IMR-90 (cell line): ENCODE measurements around the gene ZAP70.

Experiments
- CEBPB ChIP-seq: IDR thresholded peaks from 2 replicates; pipeline ENCODE4 v1.6.1; 2012; ENCODE audit warnings: low read depth, low read length, improper control_type of control experiment
- NFE2L2 ChIP-seq: fragments of 150-350 bp; IDR thresholded peaks from 2 replicates; pipeline ENCODE4 v1.6.1; 2016; ENCODE audit warnings: low read depth, mild to moderate bottlenecking, low read length
- POLR2A ChIP-seq: IDR thresholded peaks from 2 replicates; pipeline ENCODE4 v1.6.1; 2012; ENCODE audit warnings: mild to moderate bottlenecking, low read depth, low read length
- RAD21 ChIP-seq: IDR thresholded peaks from 2 replicates; pipeline ENCODE4 v1.6.1; 2012; ENCODE audit warnings: low read length, improper control_type of control experiment
- RCOR1 ChIP-seq: IDR thresholded peaks from 2 replicates; pipeline ENCODE4 v1.6.1; 2012; ENCODE audit warnings: mild to moderate bottlenecking, low read length, improper control_type of control experiment; ENCODE audit not compliant: insufficient replicate concordance
- TF ChIP-seq, protein P1 (sequence below): conservative IDR thresholded peaks from 2 replicates; pipeline ENCODE4 v1.5.1; 2012; ENCODE audit warnings: mild to moderate bottlenecking, low read depth, low read length, improper control_type of control experiment
- TF ChIP-seq, protein P2 (sequence below): fragments of 150-350 bp; IDR thresholded peaks from 2 replicates; pipeline ENCODE4 v1.6.1; 2016; ENCODE audit warnings: low read depth, mild to moderate bottlenecking, low read length, moderate library complexity, borderline replicate concordance

DNA sequence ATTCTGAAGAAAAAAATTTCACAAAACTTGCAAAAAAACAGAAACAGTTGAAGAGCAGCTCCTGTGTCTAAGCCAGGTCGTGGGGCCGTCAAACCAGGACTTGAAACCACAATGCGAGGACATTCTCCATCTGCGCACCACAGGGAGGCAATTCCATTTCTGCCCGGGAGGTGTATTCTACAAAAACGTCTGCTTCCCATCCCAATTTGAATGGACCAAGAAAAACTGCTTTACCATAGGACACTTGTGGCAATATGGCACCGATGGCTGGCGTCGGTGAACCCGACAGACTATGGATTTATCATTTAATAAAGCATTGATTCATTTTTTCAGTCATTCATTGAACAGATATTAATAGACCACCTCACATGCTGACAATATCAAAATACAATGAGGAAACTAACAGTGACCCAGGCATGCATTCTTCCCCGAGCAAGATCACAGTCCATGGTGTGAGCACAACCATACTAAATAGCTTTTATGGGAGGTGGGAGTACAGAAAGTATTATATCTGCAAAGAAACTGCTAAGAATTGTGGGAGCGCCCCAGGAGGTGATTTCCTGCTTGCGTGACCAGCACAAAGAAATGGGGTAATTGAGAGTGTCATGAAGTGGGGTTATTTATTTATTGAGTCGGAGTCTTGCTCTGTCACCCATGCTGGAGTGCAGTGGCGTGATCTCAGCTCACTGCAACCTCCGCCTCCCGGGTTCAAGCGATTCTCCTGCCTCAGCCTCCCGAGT, 10.5 kb upstream of the ZAP70 start:
- TF ChIP-seq, protein P1, sequence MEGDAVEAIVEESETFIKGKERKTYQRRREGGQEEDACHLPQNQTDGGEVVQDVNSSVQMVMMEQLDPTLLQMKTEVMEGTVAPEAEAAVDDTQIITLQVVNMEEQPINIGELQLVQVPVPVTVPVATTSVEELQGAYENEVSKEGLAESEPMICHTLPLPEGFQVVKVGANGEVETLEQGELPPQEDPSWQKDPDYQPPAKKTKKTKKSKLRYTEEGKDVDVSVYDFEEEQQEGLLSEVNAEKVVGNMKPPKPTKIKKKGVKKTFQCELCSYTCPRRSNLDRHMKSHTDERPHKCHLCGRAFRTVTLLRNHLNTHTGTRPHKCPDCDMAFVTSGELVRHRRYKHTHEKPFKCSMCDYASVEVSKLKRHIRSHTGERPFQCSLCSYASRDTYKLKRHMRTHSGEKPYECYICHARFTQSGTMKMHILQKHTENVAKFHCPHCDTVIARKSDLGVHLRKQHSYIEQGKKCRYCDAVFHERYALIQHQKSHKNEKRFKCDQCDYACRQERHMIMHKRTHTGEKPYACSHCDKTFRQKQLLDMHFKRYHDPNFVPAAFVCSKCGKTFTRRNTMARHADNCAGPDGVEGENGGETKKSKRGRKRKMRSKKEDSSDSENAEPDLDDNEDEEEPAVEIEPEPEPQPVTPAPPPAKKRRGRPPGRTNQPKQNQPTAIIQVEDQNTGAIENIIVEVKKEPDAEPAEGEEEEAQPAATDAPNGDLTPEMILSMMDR, result no peak
- TF ChIP-seq CEBPB (no peak), POLR2A (no peak), RCOR1 (no peak), NFE2L2 (no peak), RAD21 (no peak)
- TF ChIP-seq, protein P2, sequence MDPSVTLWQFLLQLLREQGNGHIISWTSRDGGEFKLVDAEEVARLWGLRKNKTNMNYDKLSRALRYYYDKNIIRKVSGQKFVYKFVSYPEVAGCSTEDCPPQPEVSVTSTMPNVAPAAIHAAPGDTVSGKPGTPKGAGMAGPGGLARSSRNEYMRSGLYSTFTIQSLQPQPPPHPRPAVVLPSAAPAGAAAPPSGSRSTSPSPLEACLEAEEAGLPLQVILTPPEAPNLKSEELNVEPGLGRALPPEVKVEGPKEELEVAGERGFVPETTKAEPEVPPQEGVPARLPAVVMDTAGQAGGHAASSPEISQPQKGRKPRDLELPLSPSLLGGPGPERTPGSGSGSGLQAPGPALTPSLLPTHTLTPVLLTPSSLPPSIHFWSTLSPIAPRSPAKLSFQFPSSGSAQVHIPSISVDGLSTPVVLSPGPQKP, result no peak
